Nephron progenitor cell (in vitro differentiated cells): Measurements from ENCODE around the gene MAMDC4.

ENCODE experiments used
- DNase-seq: peaks from one replicate; pipeline ENCODE4 v3.0.0; 2021
- H3K27ac Mint-ChIP-seq: 2 replicates; pipeline ENCODE4 v1.8.0; 2021; ENCODE audit warnings: mild to moderate bottlenecking, moderate library complexity, mixed read lengths
- H3K27me3 Mint-ChIP-seq: 2 replicates; pipeline ENCODE4 v1.8.0; 2021; ENCODE audit warnings: mild to moderate bottlenecking, low read depth, mixed read lengths; ENCODE audit not compliant: poor library complexity
- H3K36me3 Mint-ChIP-seq: 2 replicates; pipeline ENCODE4 v1.8.0; 2021; ENCODE audit warnings: low read depth, mixed read lengths
- H3K4me1 Mint-ChIP-seq: 2 replicates; pipeline ENCODE4 v1.8.0; 2021; ENCODE audit warnings: mixed read lengths
- H3K4me3 Mint-ChIP-seq: 2 replicates; pipeline ENCODE4 v1.8.0; 2021; ENCODE audit warnings: mild to moderate bottlenecking, moderate library complexity, mixed read lengths
- H3K9me3 Mint-ChIP-seq: 2 replicates; pipeline ENCODE4 v1.8.0; 2021; ENCODE audit warnings: mild to moderate bottlenecking, moderate library complexity, mixed read lengths
- TF ChIP-seq, protein P1 (sequence below): fragments of 200-600 bp; sonication (generic); IDR thresholded peaks from 2 replicates; pipeline ENCODE4 v1.5.0; 2021; ENCODE audit warnings: antibody characterized with exemption

Gene MAMDC4

DNA sequence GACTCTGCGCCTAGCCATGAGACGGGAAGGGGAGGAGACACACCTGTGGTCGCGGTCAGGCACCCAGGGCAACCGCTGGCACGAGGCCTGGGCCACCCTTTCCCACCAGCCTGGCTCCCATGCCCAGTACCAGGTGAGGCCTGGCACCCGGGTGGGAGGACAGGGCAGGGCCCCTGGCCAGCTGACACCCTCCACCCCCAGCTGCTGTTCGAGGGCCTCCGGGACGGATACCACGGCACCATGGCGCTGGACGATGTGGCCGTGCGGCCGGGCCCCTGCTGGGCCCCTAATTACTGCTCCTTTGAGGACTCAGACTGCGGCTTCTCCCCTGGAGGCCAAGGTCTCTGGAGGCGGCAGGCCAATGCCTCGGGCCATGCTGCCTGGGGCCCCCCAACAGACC, 5.0 kb downstream of the MAMDC4 start:
- Mint-ChIP-seq H3K4me3 (no peak overlapping the region), H3K9me3 (no peaks in the 10 kb centered on the region), H3K27ac (no peak overlapping the region), H3K36me3 (no peaks in the 10 kb centered on the region), H3K27me3 (no peaks in the 10 kb centered on the region), H3K4me1 (no peaks in the 10 kb centered on the region)
- TF ChIP-seq, protein P1, sequence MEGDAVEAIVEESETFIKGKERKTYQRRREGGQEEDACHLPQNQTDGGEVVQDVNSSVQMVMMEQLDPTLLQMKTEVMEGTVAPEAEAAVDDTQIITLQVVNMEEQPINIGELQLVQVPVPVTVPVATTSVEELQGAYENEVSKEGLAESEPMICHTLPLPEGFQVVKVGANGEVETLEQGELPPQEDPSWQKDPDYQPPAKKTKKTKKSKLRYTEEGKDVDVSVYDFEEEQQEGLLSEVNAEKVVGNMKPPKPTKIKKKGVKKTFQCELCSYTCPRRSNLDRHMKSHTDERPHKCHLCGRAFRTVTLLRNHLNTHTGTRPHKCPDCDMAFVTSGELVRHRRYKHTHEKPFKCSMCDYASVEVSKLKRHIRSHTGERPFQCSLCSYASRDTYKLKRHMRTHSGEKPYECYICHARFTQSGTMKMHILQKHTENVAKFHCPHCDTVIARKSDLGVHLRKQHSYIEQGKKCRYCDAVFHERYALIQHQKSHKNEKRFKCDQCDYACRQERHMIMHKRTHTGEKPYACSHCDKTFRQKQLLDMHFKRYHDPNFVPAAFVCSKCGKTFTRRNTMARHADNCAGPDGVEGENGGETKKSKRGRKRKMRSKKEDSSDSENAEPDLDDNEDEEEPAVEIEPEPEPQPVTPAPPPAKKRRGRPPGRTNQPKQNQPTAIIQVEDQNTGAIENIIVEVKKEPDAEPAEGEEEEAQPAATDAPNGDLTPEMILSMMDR = no peak
- DNase-seq = no peak

DNA sequence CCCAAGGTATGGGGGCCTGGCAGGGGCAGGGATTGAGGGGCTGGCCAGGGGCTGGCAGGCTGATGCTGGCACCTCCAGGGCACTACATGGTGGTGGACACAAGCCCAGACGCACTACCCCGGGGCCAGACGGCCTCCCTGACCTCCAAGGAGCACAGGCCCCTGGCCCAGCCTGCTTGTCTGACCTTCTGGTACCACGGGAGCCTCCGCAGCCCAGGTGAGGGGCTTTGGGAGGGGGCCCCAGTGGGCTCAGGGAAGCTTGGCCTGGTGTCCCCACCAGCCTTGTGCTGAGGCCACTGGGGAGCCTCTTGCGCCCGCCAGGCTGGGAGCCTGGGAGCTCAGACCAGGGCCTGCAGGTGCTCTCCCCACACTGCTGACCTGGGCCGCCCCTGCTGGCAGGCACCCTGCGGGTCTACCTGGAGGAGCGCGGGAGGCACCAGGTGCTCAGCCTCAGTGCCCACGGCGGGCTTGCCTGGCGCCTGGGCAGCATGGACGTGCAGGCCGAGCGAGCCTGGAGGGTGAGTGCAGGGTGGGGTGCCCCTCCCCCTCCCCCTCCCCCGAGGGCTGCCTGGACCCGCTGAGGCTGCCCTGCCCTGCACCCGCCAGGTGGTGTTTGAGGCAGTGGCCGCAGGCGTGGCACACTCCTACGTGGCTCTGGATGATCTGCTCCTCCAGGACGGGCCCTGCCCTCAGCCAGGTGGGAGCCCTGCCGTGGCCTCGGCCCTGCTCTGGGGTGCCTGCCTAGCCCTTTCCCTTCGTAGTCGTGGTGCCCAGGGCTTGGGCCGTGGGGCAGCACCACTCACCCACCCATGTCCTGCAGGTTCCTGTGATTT, 5.7 kb downstream of the MAMDC4 start:
- H3K27ac Mint-ChIP-seq = no peak overlapping the region
- no peaks in the 10 kb centered on the region for H3K27me3 Mint-ChIP-seq
- H3K9me3 Mint-ChIP-seq = no peaks in the 10 kb centered on the region
- TF ChIP-seq, protein P1 = no peak
- H3K36me3 Mint-ChIP-seq = no peaks in the 10 kb centered on the region
- no peak overlapping the region for H3K4me3 Mint-ChIP-seq
- DNase-seq = no peak
- no peaks in the 10 kb centered on the region for H3K4me1 Mint-ChIP-seq

DNA sequence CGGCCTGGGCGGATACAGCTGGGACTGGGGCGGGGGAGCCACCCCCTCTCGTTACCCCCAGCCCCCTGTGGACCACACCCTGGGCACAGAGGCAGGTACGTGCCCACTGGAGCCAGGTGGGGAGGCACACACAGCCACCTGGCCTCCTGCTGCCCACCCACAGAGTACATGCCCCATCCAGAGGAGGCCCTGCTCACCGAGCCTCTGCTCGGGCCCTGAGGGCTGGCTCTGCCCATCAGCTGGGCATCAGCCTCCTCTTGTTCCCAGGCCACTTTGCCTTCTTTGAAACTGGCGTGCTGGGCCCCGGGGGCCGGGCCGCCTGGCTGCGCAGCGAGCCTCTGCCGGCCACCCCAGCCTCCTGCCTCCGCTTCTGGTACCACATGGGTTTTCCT, 6.3 kb downstream of the MAMDC4 start:
- H3K9me3 Mint-ChIP-seq = no peaks in the 10 kb centered on the region

DNA sequence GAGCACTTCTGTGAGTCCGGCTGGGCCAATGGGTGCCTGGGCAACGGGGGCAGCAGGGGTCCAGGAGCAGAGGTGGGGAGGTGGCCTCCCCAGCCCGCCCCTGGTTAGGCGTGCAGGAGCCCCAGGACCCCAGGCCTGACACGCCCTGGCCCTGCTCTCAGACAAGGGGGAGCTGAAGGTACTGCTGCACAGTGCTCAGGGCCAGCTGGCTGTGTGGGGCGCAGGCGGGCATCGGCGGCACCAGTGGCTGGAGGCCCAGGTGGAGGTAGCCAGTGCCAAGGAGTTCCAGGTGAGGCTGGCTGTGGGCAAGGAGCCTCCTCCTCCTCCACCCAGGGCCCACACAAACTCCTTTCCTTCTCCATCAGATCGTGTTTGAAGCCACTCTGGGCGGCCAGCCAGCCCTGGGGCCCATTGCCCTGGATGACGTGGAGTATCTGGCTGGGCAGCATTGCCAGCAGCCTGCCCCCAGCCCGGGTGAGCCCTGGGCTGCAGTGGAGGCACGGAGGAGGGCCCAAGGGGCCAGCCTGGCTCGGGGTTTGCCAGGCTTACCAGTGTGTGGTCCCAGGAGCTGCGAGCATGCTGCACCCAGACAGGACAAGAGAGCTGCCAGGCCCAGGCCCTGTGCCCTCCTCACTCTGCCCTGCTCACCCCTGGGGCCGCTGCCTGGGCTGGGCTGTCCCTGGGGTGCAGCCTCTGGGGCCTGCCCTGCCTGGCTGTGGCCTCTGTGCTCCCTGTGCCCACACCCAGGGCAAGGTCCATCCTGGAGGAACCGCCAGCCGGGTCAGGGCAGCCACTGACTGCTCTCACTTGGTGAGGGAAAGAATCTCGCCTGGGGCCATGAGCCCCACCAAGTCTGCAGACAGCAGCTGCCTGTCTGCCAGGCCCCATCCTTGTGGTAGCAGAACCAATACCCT, 7.0 kb downstream of the MAMDC4 start:
- H3K27me3 Mint-ChIP-seq = no peaks in the 10 kb centered on the region
- DNase-seq = no peak
- H3K27ac Mint-ChIP-seq = no peak overlapping the region
- peaks cover 11% of the 10 kb centered on the region for H3K36me3 Mint-ChIP-seq
- TF ChIP-seq, protein P1 = no peak
- no peak overlapping the region for H3K4me3 Mint-ChIP-seq
- no peaks in the 10 kb centered on the region for H3K4me1 Mint-ChIP-seq
- H3K9me3 Mint-ChIP-seq = no peaks in the 10 kb centered on the region

More for the DNA sequence above, 6.3 kb downstream of the MAMDC4 start:
- H3K27ac Mint-ChIP-seq = no peak overlapping the region
- H3K27me3 Mint-ChIP-seq = no peaks in the 10 kb centered on the region
- H3K36me3 Mint-ChIP-seq = peaks cover 4% of the 10 kb centered on the region
- DNase-seq = no peak
- no peak overlapping the region for H3K4me3 Mint-ChIP-seq
- H3K4me1 Mint-ChIP-seq = no peaks in the 10 kb centered on the region
- TF ChIP-seq, protein P1 = no peak

DNA sequence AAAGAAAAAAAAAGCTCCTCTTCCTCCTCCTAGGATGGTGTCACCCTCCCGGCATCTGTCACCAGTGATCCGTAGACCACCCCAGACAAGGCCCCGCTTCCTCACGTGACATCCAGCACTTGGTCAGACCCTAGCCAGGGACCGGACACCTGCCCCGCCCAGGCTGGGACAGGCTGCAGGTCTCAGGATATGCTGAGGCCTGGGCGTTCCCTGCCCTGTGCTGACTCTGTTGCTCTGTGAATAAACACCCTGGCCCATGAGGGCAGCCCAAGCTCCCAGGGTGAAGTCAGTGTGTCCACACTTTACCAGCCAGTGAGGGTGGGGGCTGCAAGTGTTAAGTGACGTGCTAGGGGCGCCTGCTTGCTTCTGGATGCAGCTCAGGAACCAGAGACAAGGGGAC, 8.4 kb downstream of the MAMDC4 start:
- no peak overlapping the region for H3K4me3 Mint-ChIP-seq

More for the DNA sequence above, 8.4 kb downstream of the MAMDC4 start:
- TF ChIP-seq, protein P1 = no peak
- peak overlapping the region; percentile 64 for H3K27ac Mint-ChIP-seq
- H3K36me3 Mint-ChIP-seq = peaks cover 14% of the 10 kb centered on the region
- H3K27me3 Mint-ChIP-seq = no peaks in the 10 kb centered on the region
- no peaks in the 10 kb centered on the region for H3K9me3 Mint-ChIP-seq
- no peak for DNase-seq
- peaks cover 6% of the 10 kb centered on the region for H3K4me1 Mint-ChIP-seq
